HG03103 (cell line): ENCODE results near the gene APOL1.
"Not testable (repeated sequence)": the region's sequence is repeated elsewhere in the genome, so short reads cannot be mapped to it uniquely, and the experiment has no call there.

ENCODE experiments used
- ATAC-seq: cut with Tn5 transposase; IDR thresholded peaks from one replicate; pipeline ENCODE4 v1.9.1; 2021; ENCODE audit warnings: low read depth; ENCODE audit not compliant: unreplicated experiment

APOL1 gene

GRCh38 chr22:36263886-36264664, 11.1 kb downstream of the APOL1 start:
- ATAC-seq: not testable (repeated sequence)

- no peak for ATAC-seq
Measured at GRCh38 chr22:36267058-36267457, 14.1 kb downstream of the APOL1 start.

- ATAC-seq: no peak
Measured at GRCh38 chr22:36267896-36268485, 15.1 kb downstream of the APOL1 start.

- ATAC-seq: not testable (repeated sequence)
Measured at GRCh38 chr22:36271231-36271630, 18.3 kb downstream of the APOL1 start.

- not testable (repeated sequence) for ATAC-seq
Measured at GRCh38 chr22:36271951-36272350, 19.0 kb downstream of the APOL1 start.

GRCh38 chr22:36274531-36274930, 21.6 kb downstream of the APOL1 start:
- ATAC-seq: no peak

- no peak for ATAC-seq
Measured at GRCh38 chr22:36277482-36278291, 24.8 kb downstream of the APOL1 start.

- no peak for ATAC-seq
Measured at GRCh38 chr22:36279219-36279666, 26.3 kb downstream of the APOL1 start.

GRCh38 chr22:36280379-36280778, 27.4 kb downstream of the APOL1 start:
- no peak for ATAC-seq

GRCh38 chr22:36281781-36282327, 28.9 kb downstream of the APOL1 start:
- no peak for ATAC-seq

GRCh38 chr22:36282328-36282831, 29.4 kb downstream of the APOL1 start:
- no peak for ATAC-seq

- ATAC-seq: no peak
Measured at GRCh38 chr22:36284171-36284571, 31.2 kb downstream of the APOL1 start.

GRCh38 chr22:36285017-36285416, 32.1 kb downstream of the APOL1 start:
- no peak for ATAC-seq

- ATAC-seq: no peak
Measured at GRCh38 chr22:36285545-36285944, 32.6 kb downstream of the APOL1 start.

GRCh38 chr22:36286096-36286957, 33.4 kb downstream of the APOL1 start:
- peak; percentile 60 for ATAC-seq

- no peak for ATAC-seq
Measured at GRCh38 chr22:36287881-36288515, 35.1 kb downstream of the APOL1 start.

- no peak for ATAC-seq
Measured at GRCh38 chr22:36288571-36289405, 35.9 kb downstream of the APOL1 start.

GRCh38 chr22:36289406-36289870, 36.5 kb downstream of the APOL1 start:
- no peak for ATAC-seq
